Neuron (in vitro differentiated cells): Measurements from ENCODE around the gene MRGPRX3.
"Not testable (repeated sequence)": the region's sequence is repeated elsewhere in the genome, so short reads cannot be mapped to it uniquely, and the experiment has no call there.

Experiments used
- H2AFZ ChIP-seq: one replicate; pipeline ENCODE4 v1.6.1; 2013; ENCODE audit warnings: low read depth, mild to moderate bottlenecking, inconsistent platforms, low read length, moderate library complexity
- H3K27me3 ChIP-seq: one replicate; pipeline ENCODE4 v1.6.1; 2013; ENCODE audit warnings: low read length; ENCODE audit not compliant: insufficient read depth
- H3K36me3 ChIP-seq: one replicate; pipeline ENCODE4 v1.6.1; 2013; ENCODE audit warnings: low read length; ENCODE audit not compliant: insufficient read depth
- H3K4me1 ChIP-seq: one replicate; pipeline ENCODE4 v1.6.1; 2013; ENCODE audit warnings: low read length; ENCODE audit not compliant: insufficient read depth
- H3K4me3 ChIP-seq: 2 replicates; pipeline ENCODE4 v1.5.1; 2013; ENCODE audit warnings: mild to moderate bottlenecking, low read length, moderate library complexity
- H3K9me3 ChIP-seq: one replicate; pipeline ENCODE4 v1.6.1; 2013; ENCODE audit warnings: low read length

The MRGPRX3 gene

GRCh38 chr11:18121331-18121828, 11.0 kb upstream of the MRGPRX3 start:
- not testable (repeated sequence) for H3K4me3 ChIP-seq, H3K27me3 ChIP-seq, H2AFZ ChIP-seq, H3K36me3 ChIP-seq, H3K9me3 ChIP-seq
- H3K4me1 ChIP-seq = peaks cover 17% of the 10 kb centered on the region

- not testable (repeated sequence) for H3K4me3 ChIP-seq, H3K9me3 ChIP-seq, H3K27me3 ChIP-seq, H3K36me3 ChIP-seq, H3K4me1 ChIP-seq, H2AFZ ChIP-seq
These were observed 1.3 kb upstream of the MRGPRX3 start for GRCh38 chr11:18131115-18131514.

GRCh38 chr11:18135308-18135707, 2.9 kb downstream of the MRGPRX3 start:
- Histone ChIP-seq H2AFZ (no peak overlapping the region), H3K4me1 (no peaks in the 10 kb centered on the region), H3K9me3 (no peaks in the 10 kb centered on the region), H3K36me3 (no peaks in the 10 kb centered on the region), H3K27me3 (peaks cover 12% of the 10 kb centered on the region), H3K4me3 (no peak overlapping the region)

- Histone ChIP-seq H3K27me3 (peaks cover 15% of the 10 kb centered on the region), H3K4me1 (no peaks in the 10 kb centered on the region), H3K36me3 (no peaks in the 10 kb centered on the region), H3K4me3 (no peak overlapping the region), H2AFZ (no peak overlapping the region), H3K9me3 (no peaks in the 10 kb centered on the region)
These were observed 4.9 kb downstream of the MRGPRX3 start for GRCh38 chr11:18137186-18137800.

GRCh38 chr11:18140145-18140544, 7.8 kb downstream of the MRGPRX3 start:
- H3K4me1 ChIP-seq = no peaks in the 10 kb centered on the region
- H3K36me3 ChIP-seq = no peaks in the 10 kb centered on the region
- no peaks in the 10 kb centered on the region for H3K9me3 ChIP-seq
- H2AFZ ChIP-seq = no peak overlapping the region
- peaks cover 9% of the 10 kb centered on the region for H3K27me3 ChIP-seq
- H3K4me3 ChIP-seq = no peak overlapping the region

- no peaks in the 10 kb centered on the region for H3K36me3 ChIP-seq
- H2AFZ ChIP-seq = no peak overlapping the region
- H3K4me3 ChIP-seq = no peak overlapping the region
- no peaks in the 10 kb centered on the region for H3K9me3 ChIP-seq
- no peaks in the 10 kb centered on the region for H3K4me1 ChIP-seq
- peaks cover 5% of the 10 kb centered on the region for H3K27me3 ChIP-seq
These were observed 11.9 kb downstream of the MRGPRX3 start for GRCh38 chr11:18144243-18144642.

- Histone ChIP-seq H3K4me1 (no peaks in the 10 kb centered on the region), H3K27me3 (peaks cover 5% of the 10 kb centered on the region), H3K36me3 (no peaks in the 10 kb centered on the region), H2AFZ (no peak overlapping the region), H3K9me3 (no peaks in the 10 kb centered on the region), H3K4me3 (no peak overlapping the region)
These were observed 12.7 kb downstream of the MRGPRX3 start for GRCh38 chr11:18145025-18145424.

GRCh38 chr11:18145837-18146236, 13.5 kb downstream of the MRGPRX3 start:
- H3K9me3 ChIP-seq = no peaks in the 10 kb centered on the region
- H3K4me1 ChIP-seq = no peaks in the 10 kb centered on the region
- peaks cover 3% of the 10 kb centered on the region for H3K27me3 ChIP-seq
- no peak overlapping the region for H3K4me3 ChIP-seq
- no peak overlapping the region for H2AFZ ChIP-seq
- H3K36me3 ChIP-seq = no peaks in the 10 kb centered on the region

GRCh38 chr11:18151581-18151980, 19.2 kb downstream of the MRGPRX3 start:
- Histone ChIP-seq H3K4me1 (no peaks in the 10 kb centered on the region), H3K27me3 (no peaks in the 10 kb centered on the region), H3K9me3 (no peaks in the 10 kb centered on the region), H3K4me3 (no peak overlapping the region), H3K36me3 (no peaks in the 10 kb centered on the region), H2AFZ (no peak overlapping the region)

GRCh38 chr11:18168372-18168771, 36.0 kb downstream of the MRGPRX3 start:
- Histone ChIP-seq H3K36me3 (no peaks in the 10 kb centered on the region), H3K9me3 (no peaks in the 10 kb centered on the region), H2AFZ (no peak overlapping the region), H3K4me3 (no peak overlapping the region), H3K4me1 (no peaks in the 10 kb centered on the region), H3K27me3 (no peaks in the 10 kb centered on the region)

GRCh38 chr11:18171377-18172000, 39.1 kb downstream of the MRGPRX3 start:
- H3K4me1 ChIP-seq = no peaks in the 10 kb centered on the region
- no peaks in the 10 kb centered on the region for H3K36me3 ChIP-seq
- H3K9me3 ChIP-seq = no peaks in the 10 kb centered on the region
- H2AFZ ChIP-seq = no peak overlapping the region
- H3K27me3 ChIP-seq = no peaks in the 10 kb centered on the region
- H3K4me3 ChIP-seq = no peak overlapping the region

GRCh38 chr11:18172666-18173065, 40.3 kb downstream of the MRGPRX3 start, which contains the start of gene MRGPRX4:
Gene MRGPRX4, plus strand, starts transcription at chr11:18172837. Its CDS starts 420 bp downstream, at chr11:18173257.
- Histone ChIP-seq H3K9me3 (no peaks in the 10 kb centered on the region), H2AFZ (no peak within 1 kb of the TSS), H3K36me3 (no peaks in the 10 kb centered on the region), H3K27me3 (no peaks in the 10 kb centered on the region), H3K4me3 (no peak within 1 kb of the TSS), H3K4me1 (no peaks in the 10 kb centered on the region)

GRCh38 chr11:18173225-18173866, 41.0 kb downstream of the MRGPRX3 start:
- no peaks in the 10 kb centered on the region for H3K9me3 ChIP-seq
- H3K4me3 ChIP-seq = no peak overlapping the region
- no peak overlapping the region for H2AFZ ChIP-seq
- H3K36me3 ChIP-seq = no peaks in the 10 kb centered on the region
- H3K4me1 ChIP-seq = no peaks in the 10 kb centered on the region
- H3K27me3 ChIP-seq = no peaks in the 10 kb centered on the region
